Measurements from ENCODE around the gene STUM.
A peak's percentile ranks its signal among the peaks of the same experiment; 100 is the strongest.

Gene STUM

DNA sequence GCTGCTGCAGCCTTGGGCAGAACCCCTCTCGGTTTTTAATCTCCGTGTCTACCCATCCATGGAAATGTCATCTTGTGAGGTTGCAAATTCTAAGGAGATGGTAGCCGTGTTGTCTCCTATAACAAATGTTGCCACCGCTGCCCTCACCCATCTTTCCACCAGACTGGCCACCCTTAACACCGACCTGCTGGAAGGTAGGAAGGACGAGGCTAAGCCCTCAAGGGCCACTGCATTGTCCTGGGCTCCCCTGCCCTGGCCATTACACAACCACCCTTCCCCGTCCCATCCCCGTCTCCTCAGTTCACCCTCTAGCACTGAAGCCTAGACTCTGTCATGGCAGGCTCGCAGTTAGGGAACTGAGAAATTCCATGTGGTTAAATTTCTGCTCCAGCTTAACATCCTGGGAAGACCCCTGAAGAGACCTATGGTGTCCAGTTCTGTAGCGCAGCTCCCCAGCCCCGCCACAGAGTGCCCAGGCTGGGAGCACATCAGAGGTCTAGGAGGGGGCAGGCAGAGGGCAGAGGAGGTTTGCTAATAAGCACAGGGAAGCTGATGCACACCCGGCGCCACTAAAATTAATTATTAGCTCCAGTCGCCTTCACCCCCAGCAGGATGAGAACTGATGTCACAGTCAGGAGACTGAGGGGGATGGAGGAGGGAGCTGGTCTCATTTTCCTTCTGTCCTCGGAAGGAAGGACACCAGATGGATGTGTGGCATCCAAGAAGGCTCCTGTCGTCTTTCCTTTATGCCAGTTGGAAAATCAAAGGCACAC is 38.3 kb downstream of the STUM start:
- no peak overlapping the region for H3K4me3 ChIP-seq (replicated peaks; ENCODE audit: low read depth, low read length)
- TF ChIP-seq, protein P1, sequence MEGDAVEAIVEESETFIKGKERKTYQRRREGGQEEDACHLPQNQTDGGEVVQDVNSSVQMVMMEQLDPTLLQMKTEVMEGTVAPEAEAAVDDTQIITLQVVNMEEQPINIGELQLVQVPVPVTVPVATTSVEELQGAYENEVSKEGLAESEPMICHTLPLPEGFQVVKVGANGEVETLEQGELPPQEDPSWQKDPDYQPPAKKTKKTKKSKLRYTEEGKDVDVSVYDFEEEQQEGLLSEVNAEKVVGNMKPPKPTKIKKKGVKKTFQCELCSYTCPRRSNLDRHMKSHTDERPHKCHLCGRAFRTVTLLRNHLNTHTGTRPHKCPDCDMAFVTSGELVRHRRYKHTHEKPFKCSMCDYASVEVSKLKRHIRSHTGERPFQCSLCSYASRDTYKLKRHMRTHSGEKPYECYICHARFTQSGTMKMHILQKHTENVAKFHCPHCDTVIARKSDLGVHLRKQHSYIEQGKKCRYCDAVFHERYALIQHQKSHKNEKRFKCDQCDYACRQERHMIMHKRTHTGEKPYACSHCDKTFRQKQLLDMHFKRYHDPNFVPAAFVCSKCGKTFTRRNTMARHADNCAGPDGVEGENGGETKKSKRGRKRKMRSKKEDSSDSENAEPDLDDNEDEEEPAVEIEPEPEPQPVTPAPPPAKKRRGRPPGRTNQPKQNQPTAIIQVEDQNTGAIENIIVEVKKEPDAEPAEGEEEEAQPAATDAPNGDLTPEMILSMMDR (IDR thresholded peaks at IDR 0.05; ENCODE audit: low read depth, low read length, missing control alignments) = no peak
- no peak for DNase-seq (ENCODE audit: extremely low read depth, low read depth)

DNA sequence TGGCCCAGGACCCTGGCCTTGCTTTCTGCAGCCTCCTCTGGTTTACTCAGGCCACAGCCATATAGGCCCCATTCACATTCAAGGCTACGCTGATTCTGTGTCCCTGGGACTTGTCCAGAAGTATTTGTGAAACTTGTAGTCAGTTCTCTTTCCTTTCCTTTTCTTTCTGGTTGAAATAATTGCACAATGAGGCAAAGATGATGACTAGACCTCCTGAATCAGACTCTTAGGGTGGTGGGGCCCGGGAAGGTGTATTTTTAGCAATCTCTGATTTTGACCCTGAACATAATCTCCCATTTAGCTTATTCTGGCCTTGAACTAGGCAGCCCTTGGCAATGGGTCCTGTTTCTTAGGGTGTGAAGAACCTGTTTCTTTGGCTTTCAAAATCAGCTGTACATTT is 39.9 kb downstream of the STUM start:
- TF ChIP-seq, protein P1 (IDR thresholded peaks at IDR 0.05; ENCODE audit: low read depth, low read length, missing control alignments) = no peak
- DNase-seq (ENCODE audit: extremely low read depth, low read depth) = no peak
- no peak overlapping the region for H3K4me3 ChIP-seq (replicated peaks; ENCODE audit: low read depth, low read length)

- no peak overlapping the region for H3K4me3 ChIP-seq (replicated peaks; ENCODE audit: low read depth, low read length)
- TF ChIP-seq, protein P1 (IDR thresholded peaks at IDR 0.05; ENCODE audit: low read depth, low read length, missing control alignments) = no peak
These were observed 40.6 kb downstream of the STUM start for GRCh38 chr1:226589008-226589733.

DNA sequence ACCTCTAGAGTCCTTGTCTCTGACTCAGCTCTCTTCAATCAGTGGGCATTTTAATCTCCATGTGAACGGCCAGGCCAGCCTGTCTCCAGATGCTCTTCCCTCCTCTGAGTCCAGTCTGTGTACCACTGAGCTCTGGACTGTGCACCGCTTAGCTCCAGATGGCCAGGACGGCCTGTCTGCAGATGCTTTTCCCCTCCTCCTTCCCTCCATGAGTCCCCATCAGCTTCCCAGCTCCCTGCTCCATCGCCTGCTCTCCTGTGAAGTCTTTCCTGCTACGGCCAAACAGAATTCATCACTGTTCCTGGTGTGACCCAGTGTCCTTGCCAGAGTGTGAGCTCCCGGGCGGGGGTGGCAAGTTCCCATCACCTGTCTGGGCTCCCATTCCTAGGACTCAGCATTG is 42.0 kb downstream of the STUM start:
- H3K4me3 ChIP-seq (replicated peaks; ENCODE audit: low read depth, low read length) = no peak overlapping the region
- peak; percentile 59 for DNase-seq (ENCODE audit: extremely low read depth, low read depth)
- TF ChIP-seq, protein P1 (IDR thresholded peaks at IDR 0.05; ENCODE audit: low read depth, low read length, missing control alignments) = no peak

More at GRCh38 chr1:226589008-226589733, 40.6 kb downstream of the STUM start:
- DNase-seq (ENCODE audit: extremely low read depth, low read depth) = no peak

- no peak for DNase-seq (ENCODE audit: extremely low read depth, low read depth)
- no peak overlapping the region for H3K4me3 ChIP-seq (replicated peaks; ENCODE audit: low read depth, low read length)
- TF ChIP-seq, protein P1 (IDR thresholded peaks at IDR 0.05; ENCODE audit: low read depth, low read length, missing control alignments) = no peak
These were observed 45.0 kb downstream of the STUM start for GRCh38 chr1:226593541-226593940.

GRCh38 chr1:226596531-226597165 is 48.1 kb downstream of the STUM start:
- DNase-seq (ENCODE audit: extremely low read depth, low read depth) = no peak
- H3K4me3 ChIP-seq (replicated peaks; ENCODE audit: low read depth, low read length) = no peak overlapping the region
- TF ChIP-seq, protein P1 (IDR thresholded peaks at IDR 0.05; ENCODE audit: low read depth, low read length, missing control alignments) = no peak

Measured in HFF-Myc (cell line).